ENCODE results near the gene PIK3R1. TPM values are rescaled to one million over a fixed set of nuclear protein-coding genes. Genes with fewer than 3 reads are reported as not detected.
A peak's percentile ranks its signal among the peaks of the same experiment; 100 is the strongest.

PIK3R1 gene
- total RNA-seq, 1 donor from 2014 or later, result 52.2 TPM

DNA sequence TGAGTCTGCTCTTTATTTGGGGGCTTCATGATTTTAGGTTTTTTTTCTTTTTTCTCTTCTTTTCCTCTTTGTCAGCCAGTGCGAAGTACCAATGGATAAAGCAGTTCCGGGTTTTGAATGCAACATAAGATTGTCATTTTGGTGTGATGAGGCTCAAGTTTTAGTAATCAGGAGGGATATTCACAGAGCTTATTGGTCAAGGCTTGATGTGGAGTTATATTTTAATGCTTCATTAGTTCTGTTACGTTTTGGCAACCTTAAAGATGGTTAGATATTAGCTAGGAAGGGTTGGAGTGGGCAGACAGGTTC is 1.4 kb downstream of the PIK3R1 start:
- Mint-ChIP-seq H3K27ac (peak overlapping the region; percentile 80), H3K36me3 (ENCODE audit: low read depth) (peaks cover 11% of the 10 kb centered on the region), H3K27me3 (no peaks in the 10 kb centered on the region), H3K9me3 (peaks cover 2% of the 10 kb centered on the region), H3K4me1 (peaks cover 49% of the 10 kb centered on the region), H3K4me3 (peak overlapping the region; percentile 95)
- ATAC-seq (ENCODE audit: low read depth) (no peak), DNase-seq (no peak)
- ChIA-PET POLR2A (interaction anchor here (0.7 to 4.2 kb wide), 11 partner anchors 11 to 1024 kb away, joined by 3 to 51 read pairs (median 10); no protein-coding TSS in a partner anchor), CTCF (interaction anchor here (0.9 to 4.3 kb wide), 9 partner anchors 18 to 971 kb away, joined by 3 to 24 read pairs (median 5); no protein-coding TSS in a partner anchor)
- TF ChIP-seq, protein P1, sequence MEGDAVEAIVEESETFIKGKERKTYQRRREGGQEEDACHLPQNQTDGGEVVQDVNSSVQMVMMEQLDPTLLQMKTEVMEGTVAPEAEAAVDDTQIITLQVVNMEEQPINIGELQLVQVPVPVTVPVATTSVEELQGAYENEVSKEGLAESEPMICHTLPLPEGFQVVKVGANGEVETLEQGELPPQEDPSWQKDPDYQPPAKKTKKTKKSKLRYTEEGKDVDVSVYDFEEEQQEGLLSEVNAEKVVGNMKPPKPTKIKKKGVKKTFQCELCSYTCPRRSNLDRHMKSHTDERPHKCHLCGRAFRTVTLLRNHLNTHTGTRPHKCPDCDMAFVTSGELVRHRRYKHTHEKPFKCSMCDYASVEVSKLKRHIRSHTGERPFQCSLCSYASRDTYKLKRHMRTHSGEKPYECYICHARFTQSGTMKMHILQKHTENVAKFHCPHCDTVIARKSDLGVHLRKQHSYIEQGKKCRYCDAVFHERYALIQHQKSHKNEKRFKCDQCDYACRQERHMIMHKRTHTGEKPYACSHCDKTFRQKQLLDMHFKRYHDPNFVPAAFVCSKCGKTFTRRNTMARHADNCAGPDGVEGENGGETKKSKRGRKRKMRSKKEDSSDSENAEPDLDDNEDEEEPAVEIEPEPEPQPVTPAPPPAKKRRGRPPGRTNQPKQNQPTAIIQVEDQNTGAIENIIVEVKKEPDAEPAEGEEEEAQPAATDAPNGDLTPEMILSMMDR (IDR thresholded peaks at IDR 0.05), result no peak
- intact Hi-C loops (cut with micrococcal nuclease), result no loop called here

DNA sequence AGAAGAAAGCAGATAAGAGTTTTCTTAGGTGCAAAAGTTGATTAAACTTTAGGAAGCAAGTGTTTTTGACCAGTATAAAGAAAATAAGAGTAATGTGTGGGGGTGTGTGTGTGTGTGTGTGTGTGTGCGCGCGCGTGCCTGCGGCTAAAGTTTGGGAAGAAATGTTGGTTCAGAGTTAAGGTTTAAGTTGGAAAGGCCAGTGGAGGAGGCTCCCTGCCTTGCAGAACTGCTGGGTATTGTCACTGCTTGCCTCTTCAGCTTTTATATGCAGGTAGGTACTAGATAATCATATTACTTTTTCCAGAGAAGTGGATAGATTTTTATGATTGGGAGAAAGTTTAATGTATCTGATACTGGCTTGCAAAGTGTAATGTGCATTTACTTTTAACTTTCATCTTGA is 2.0 kb downstream of the PIK3R1 start:
- Mint-ChIP-seq H3K4me1 (peaks cover 54% of the 10 kb centered on the region), H3K36me3 (ENCODE audit: low read depth) (peaks cover 15% of the 10 kb centered on the region), H3K4me3 (peak overlapping the region; percentile 95), H3K27me3 (no peaks in the 10 kb centered on the region), H3K27ac (no peak overlapping the region), H3K9me3 (peaks cover 2% of the 10 kb centered on the region)
- intact Hi-C loops (cut with micrococcal nuclease), result no loop called here
- DNase-seq, result no peak
- TF ChIP-seq, protein P1 (IDR thresholded peaks at IDR 0.05), result no peak
- ChIA-PET POLR2A (interaction anchor here (0.7 to 4.2 kb wide), 4 partner anchors 22 to 996 kb away, joined by 3 to 51 read pairs (median 17); no protein-coding TSS in a partner anchor), CTCF (interaction anchor here (1.1 to 1.8 kb wide), 3 partner anchors 19 to 54 kb away, joined by 3 to 4 read pairs (median 3); no protein-coding TSS in a partner anchor)
- ATAC-seq (ENCODE audit: low read depth), result no peak

DNA sequence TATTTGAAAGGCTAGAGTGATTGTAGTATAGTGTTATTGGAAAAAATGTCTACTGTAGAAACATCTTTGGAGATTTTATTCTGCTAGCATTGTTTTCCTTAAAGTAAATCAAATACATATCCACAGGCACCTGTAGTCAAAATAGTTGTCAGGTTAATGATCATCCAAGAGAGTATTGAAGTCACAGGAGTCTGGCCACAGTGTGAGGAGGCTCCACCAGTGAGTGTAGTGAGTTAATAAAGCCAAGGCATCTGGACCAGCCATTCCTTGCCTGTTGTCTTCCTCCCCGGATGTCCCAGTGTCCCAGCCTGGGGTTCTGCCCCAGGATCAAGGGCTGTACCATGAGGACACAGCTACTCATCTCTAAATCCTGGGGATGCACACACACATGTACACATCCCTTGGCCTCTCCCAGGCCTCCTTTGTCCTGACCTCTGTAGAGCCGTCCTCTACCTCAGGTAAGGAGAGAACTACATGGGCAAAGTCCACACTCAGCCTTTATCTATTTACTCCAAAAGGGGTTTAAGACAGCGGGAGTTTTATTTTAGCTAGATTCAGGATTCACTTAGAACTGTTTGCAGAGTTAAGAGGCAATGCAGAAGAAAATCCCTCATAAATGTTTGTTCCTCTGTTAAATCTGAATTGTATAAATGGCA is 3.7 kb downstream of the PIK3R1 start:
- Mint-ChIP-seq H3K9me3 (peaks cover 2% of the 10 kb centered on the region), H3K27me3 (no peaks in the 10 kb centered on the region), H3K27ac (no peak overlapping the region), H3K4me1 (peaks cover 68% of the 10 kb centered on the region), H3K4me3 (no peak overlapping the region), H3K36me3 (ENCODE audit: low read depth) (peaks cover 20% of the 10 kb centered on the region)
- DNase-seq (no peak), ATAC-seq (ENCODE audit: low read depth) (no peak)
- CTCF ChIA-PET, result interaction anchor here (1.0 to 1.6 kb wide), 3 partner anchors 31 to 68 kb away, joined by 3 to 4 read pairs (median 3); no protein-coding TSS in a partner anchor
- POLR2A ChIA-PET, result interaction anchor here (0.6 kb wide), 1 partner anchor 271 kb away, joined by 5 read pairs; no protein-coding TSS in a partner anchor
- TF ChIP-seq, protein P1 (IDR thresholded peaks at IDR 0.05), result no peak
- intact Hi-C loops (cut with micrococcal nuclease), result no loop called here

DNA sequence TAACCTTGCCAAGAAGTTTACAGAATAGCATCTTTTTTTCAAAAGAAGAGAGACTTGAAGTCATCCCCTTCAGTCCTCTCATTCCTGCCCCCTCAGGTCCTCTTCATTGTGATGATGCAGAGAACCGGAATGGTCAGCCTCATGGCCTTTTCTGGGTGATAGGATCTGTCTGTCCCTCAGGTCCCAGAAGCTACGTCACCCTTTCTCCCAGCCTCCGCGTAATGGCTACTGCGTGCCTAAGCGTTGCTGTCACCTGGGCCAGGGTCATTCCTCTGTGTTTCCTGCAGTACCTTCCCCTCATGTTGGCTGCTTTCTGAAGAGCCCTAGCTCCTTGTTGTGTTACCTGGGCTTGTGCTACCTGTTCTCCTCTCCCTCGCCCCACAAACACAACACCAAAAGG is 4.7 kb downstream of the PIK3R1 start:
- Mint-ChIP-seq H3K27me3 (no peaks in the 10 kb centered on the region), H3K36me3 (ENCODE audit: low read depth) (peaks cover 23% of the 10 kb centered on the region), H3K4me1 (peaks cover 74% of the 10 kb centered on the region), H3K4me3 (no peak overlapping the region), H3K27ac (no peak overlapping the region), H3K9me3 (peaks cover 2% of the 10 kb centered on the region)
- ChIA-PET CTCF (interaction anchor here (1.6 kb wide), 1 partner anchor 32 kb away, joined by 4 read pairs; no protein-coding TSS in a partner anchor), POLR2A (no interaction called here)
- ATAC-seq (ENCODE audit: low read depth), result no peak
- no peak for DNase-seq
- TF ChIP-seq, protein P1 (IDR thresholded peaks at IDR 0.05), result no peak
- intact Hi-C loops (cut with micrococcal nuclease), result no loop called here

DNA sequence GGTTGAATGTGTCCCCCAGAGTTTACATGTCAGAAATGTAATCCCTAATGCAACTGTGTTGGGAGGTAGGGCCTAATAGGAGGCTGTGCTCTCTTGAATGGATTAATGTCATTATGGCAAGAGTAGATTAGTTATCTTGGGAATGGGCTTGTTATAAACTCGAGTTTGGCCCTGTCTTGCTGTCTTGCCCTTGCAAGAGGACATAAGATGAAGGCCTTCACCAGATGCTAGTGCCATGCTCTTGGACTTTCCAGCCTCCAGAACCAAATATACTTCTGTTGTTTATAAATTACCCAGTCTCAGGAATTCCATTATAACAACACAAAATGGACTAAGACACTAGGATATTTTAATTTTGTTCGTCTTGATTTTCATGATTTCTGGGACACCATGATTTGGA is 5.4 kb downstream of the PIK3R1 start:
- Mint-ChIP-seq H3K9me3 (peaks cover 2% of the 10 kb centered on the region), H3K4me1 (peaks cover 79% of the 10 kb centered on the region), H3K27ac (no peak overlapping the region), H3K27me3 (no peaks in the 10 kb centered on the region), H3K4me3 (no peak overlapping the region), H3K36me3 (ENCODE audit: low read depth) (peaks cover 29% of the 10 kb centered on the region)
- ChIA-PET CTCF (no interaction called here), POLR2A (no interaction called here)
- intact Hi-C loops (cut with micrococcal nuclease), result no loop called here
- DNase-seq (no peak), ATAC-seq (ENCODE audit: low read depth) (no peak)
- TF ChIP-seq, protein P1 (IDR thresholded peaks at IDR 0.05), result no peak

Data from activated B cell treated with CpG ODN at 0.5 μM for 24 hours (primary cell).